GM12872 (cell line): Measurements from ENCODE around the gene RNF10.

ENCODE experiments used
- CTCF ChIP-seq: IDR thresholded peaks from 3 replicates; pipeline ENCODE4 v1.5.1; 2011; ENCODE audit warnings: low read depth, mild to moderate bottlenecking, low read length, moderate library complexity; ENCODE audit not compliant: insufficient read depth

RNF10 gene

GRCh38 chr12:120598674-120599463 lies 64.7 kb downstream of the RNF10 start:
- TF ChIP-seq CTCF: no peak

- no peak for TF ChIP-seq CTCF
Measured at GRCh38 chr12:120599672-120600552, 65.8 kb downstream of the RNF10 start.

DNA sequence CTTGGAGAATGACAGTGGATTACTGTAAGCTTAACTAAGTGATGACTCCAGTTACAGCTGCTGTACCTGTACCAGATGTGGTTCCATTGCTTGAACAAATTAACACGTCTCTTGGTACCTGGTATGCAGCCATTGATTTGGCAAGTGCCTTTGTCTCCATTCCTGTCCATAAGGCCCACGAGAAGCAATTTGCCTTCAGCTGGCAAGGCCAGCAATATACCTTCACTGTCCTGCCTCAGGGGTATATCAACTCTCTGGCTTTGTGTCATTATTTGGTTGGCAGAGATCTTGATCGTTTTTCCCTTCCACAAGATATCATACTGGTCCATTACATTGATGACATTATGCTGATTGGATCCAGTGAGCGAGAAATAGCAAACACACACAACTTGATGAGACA lies 76.4 kb downstream of the RNF10 start:
- TF ChIP-seq CTCF: no peak

DNA sequence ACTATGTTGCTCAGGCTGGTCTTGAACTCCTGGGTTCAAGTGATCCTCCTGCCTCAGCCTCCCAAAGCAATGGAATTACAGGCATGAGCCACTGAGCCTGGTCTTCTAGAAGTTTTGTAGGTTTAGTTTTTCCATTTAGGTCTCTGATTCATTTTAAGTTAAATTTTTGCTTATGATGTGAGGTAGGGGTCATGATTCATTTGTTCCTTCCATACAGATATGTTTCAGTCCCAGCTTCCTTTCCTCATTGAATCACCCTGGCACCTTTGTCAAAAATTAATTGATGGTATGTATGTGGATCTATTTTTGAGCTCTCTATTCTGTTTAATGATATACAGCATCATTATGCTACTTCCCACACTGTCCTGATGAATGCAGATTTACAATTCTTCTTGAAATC lies 80.7 kb downstream of the RNF10 start:
- no peak for TF ChIP-seq CTCF

- no peak for TF ChIP-seq CTCF
Measured at GRCh38 chr12:120618954-120619615, 84.9 kb downstream of the RNF10 start.

- no peak for TF ChIP-seq CTCF
Measured at GRCh38 chr12:120620624-120621023, 86.5 kb downstream of the RNF10 start.
